Urinary bladder (tissue), 4 donors: ENCODE results near the gene TNFRSF19. TPM values are rescaled to one million over a fixed set of nuclear protein-coding genes. Genes with fewer than 3 reads are reported as not detected.
A peak's percentile ranks its signal among the peaks of the same experiment; 100 is the strongest.
"Not testable (repeated sequence)": the region's sequence is repeated elsewhere in the genome, so short reads cannot be mapped to it uniquely, and the experiment has no call there.

Experiments used
- DNase-seq: peaks from one replicate; pipeline ENCODE4 v3.0.0-alpha.2; 2015; ENCODE audit errors: extremely low spot score
- H3K27ac ChIP-seq: one replicate; pipeline ENCODE4 v1.5.1; 2013; ENCODE audit warnings: low read depth, mild to moderate bottlenecking, moderate library complexity
- H3K36me3 ChIP-seq: one replicate; pipeline ENCODE4 v1.6.1; 2013; ENCODE audit warnings: mild to moderate bottlenecking, moderate library complexity; ENCODE audit not compliant: insufficient read depth
- H3K4me1 ChIP-seq: one replicate; pipeline ENCODE4 v1.6.1; 2013; ENCODE audit warnings: mild to moderate bottlenecking, moderate library complexity; ENCODE audit not compliant: insufficient read depth
- H3K4me3 ChIP-seq: one replicate; pipeline ENCODE4 v1.5.1; 2013; ENCODE audit warnings: low read depth, low read length
- WGBS: extraction: QIAGEN DNeasy Blood & Tissue Kit; methylation state at CpG from one replicate; pipeline ENCODE4 v1.1.7; 2013; 5-methylcytosine and 5-hydroxymethylcytosine counted together
- polyA plus RNA-seq: library from polyadenylated mRNA; stranded (reverse); fragments of 200-250 nt; gene quantifications from one replicate; pipeline ENCODE4 v1.2.3, GENCODE V29; 2013
- total RNA-seq: library from RNA; depleted of rRNA; stranded (reverse); fragments of >200 nt; gene quantifications from one replicate; pipeline ENCODE4 v1.2.3, GENCODE V29; 2014
- donor health status: healthy with polysubstance abuse.
- donor health status: healthy.

TNFRSF19 gene
- total and polyA plus RNA-seq, 2 donors = 8.2 to 17.6 TPM

DNA sequence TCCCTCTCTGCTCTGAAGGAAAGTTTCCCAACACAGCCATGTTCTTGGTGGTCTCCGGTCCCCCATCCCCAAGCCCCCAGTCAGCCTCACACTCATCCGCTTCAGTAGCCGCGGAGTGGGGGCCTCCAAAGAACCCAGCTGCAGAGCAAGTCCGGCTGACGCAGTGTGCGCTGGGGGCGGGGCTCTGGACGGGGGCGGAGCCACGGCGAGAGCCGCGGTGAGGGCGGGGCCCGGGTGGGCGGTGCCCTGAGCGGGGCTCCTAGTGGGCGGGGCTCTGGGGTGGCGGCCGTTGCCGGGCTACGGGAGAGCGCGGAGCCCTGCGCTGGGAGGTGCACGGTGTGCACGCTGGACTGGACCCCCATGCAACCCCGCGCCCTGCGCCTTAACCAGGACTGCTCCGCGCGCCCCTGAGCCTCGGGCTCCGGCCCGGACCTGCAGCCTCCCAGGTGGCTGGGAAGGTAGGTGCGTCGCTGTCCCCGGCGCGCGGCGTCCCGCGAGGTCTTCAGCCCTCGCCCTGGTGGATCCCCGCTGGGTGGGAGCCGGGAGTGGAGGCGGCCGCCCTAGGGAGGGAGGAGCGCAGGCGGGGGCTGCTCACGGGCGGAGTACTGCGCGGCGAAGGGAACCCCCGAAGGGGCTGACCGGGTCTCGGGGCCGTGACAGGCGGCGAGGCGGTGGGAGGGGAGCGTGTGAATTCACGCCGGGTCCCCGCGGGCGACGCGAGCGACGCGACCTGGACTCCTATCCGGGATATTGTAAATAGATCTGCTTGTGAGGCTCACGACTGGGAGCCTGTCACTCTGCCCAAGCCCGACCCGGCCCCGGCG lies 9.1 kb downstream of the TNFRSF19 start:
- WGBS = under 1% methylated on average over 82 of the region's 82 CpGs
- H3K27ac ChIP-seq = peak overlapping the region; percentile 27

DNA sequence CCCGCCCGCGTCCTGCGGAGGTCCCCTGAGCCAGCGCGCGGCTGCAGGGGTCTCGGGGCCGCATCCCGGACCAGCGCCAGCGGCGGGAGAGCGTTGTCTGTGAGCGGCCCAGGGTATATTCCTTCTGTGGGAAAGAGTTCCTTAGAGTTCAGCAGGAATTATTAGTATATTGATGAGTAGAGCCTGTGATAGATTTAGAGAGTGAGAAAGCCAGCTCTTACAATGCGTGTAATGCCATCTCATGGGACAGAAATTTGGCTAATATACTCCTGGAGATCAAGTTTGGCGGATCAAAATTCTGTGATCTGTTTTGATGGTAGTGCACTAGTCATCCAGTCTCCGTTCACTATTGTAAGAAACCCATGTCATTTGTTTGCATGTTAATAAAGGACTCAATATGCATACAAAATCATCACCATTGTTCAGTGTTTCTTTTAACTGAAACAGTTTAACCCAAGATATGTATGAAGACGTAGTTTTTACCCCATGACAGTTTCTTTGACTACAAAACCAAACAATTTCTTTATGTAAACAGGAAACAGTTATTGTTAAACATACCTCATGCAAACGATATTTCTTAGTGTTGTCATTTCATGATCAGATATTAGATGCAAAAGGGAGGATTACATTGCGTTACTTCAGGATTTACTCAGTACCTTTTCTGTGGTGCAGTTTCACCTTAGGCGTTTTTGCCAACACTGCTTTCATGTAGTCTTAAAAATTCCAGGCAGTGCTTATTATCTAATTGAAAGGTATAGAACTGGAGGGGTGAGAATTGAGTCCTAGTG lies 9.9 kb downstream of the TNFRSF19 start:
- H3K4me1 ChIP-seq = no peaks in the 10 kb centered on the region
- no peaks in the 10 kb centered on the region for H3K36me3 ChIP-seq
- 6% methylated on average over 22 of the region's 22 CpGs for WGBS
- H3K27ac ChIP-seq = peak overlapping the region; percentile 18
- H3K4me3 ChIP-seq = peak overlapping the region; percentile 96
- DNase-seq = no peak

More for the DNA sequence above, 9.1 kb downstream of the TNFRSF19 start:
- H3K4me1 ChIP-seq = no peaks in the 10 kb centered on the region
- peak overlapping the region; percentile 96 for H3K4me3 ChIP-seq
- DNase-seq = peak; percentile 78
- no peaks in the 10 kb centered on the region for H3K36me3 ChIP-seq

DNA sequence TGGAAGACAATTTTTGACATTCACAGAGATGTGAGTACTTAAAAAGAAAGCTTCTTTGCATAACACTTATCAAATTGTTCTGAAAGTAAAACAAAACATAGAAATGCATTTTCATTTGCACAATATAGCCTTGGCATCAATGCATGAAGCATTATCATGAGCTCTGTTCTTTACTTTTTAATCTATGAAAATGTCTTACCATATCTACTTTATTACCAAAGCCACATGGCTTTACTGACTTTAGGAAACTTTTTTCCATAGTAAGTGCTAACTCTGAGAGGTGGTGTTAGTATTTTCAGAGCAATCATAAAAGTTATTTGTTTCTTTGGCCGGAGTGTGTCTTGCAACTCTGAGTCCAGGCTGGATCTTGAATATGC lies 10.5 kb downstream of the TNFRSF19 start:
- H3K36me3 ChIP-seq = no peaks in the 10 kb centered on the region
- H3K4me3 ChIP-seq = peak overlapping the region; percentile 96
- H3K4me1 ChIP-seq = no peaks in the 10 kb centered on the region
- no peak overlapping the region for H3K27ac ChIP-seq
- WGBS = 56% methylated on average over 1 of the region's 1 CpG
- DNase-seq = no peak

DNA sequence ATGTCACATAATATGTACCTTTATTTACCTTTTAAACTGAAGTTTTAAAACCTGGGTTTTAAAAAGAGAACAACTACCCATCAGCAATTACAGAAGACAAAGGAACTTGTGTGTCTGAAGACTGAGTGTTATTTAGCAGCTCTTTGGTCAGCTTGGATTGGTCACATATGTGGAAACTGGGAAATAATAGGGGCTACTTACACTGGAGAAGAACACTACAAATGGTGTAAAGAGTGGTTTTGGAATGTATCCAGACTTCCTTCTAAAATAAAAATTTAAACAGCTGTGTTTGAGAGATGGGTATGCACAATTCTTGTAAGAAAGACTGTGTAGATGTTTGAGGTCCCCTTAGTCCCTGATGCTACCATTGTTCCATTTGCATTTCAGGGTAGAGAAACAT lies 13.3 kb downstream of the TNFRSF19 start:
- Histone ChIP-seq H3K36me3 (no peaks in the 10 kb centered on the region), H3K4me3 (no peak overlapping the region), H3K27ac (no peak overlapping the region), H3K4me1 (no peaks in the 10 kb centered on the region)
- DNase-seq = no peak

DNA sequence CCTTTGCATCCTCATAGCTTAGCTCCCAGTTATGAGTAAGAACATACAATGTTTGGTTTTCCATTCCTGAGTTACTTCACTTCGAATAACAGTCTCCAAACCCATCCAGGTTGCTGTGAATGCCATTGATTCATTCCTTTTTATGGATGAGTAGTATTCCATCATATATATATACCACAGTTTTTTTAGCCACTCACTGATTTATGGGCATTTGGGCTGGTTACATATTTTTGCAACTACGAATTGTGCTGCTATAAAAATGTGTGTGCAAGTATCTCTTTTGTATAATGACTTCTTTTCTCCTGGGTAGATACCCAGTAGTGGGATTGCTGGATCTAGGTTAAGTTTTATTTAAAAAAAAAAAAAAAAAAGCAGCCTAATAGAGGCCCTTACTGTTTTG lies 14.1 kb downstream of the TNFRSF19 start:
- Histone ChIP-seq H3K4me3 (no peak overlapping the region), H3K4me1 (no peaks in the 10 kb centered on the region), H3K36me3 (no peaks in the 10 kb centered on the region), H3K27ac (no peak overlapping the region)
- DNase-seq = no peak
- WGBS = 65% methylated on average over 2 of the region's 2 CpGs

DNA sequence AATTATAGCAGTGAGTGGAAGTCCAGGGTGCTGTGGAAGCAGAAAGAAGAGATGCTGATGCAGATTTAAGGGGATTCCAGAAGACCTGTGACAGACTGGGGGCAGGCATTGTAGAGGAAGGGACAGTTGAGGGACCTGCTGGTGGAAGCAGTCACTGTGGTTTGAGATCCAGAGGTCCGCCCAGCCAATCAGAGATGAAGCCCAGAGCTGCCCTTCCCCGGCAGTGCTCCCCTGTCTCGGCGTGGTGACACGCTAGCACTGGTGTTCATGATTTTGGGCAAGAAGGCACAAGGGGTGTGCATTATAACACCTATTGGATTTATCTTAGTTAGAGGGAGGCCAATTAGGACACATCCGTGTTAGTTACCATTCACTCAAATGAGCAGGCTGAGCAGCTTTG lies 16.1 kb downstream of the TNFRSF19 start:
- no peak for DNase-seq
- Histone ChIP-seq H3K4me1 (no peaks in the 10 kb centered on the region), H3K27ac (no peak overlapping the region), H3K36me3 (no peaks in the 10 kb centered on the region), H3K4me3 (no peak overlapping the region)
- WGBS = 94% methylated on average over 6 of the region's 6 CpGs

DNA sequence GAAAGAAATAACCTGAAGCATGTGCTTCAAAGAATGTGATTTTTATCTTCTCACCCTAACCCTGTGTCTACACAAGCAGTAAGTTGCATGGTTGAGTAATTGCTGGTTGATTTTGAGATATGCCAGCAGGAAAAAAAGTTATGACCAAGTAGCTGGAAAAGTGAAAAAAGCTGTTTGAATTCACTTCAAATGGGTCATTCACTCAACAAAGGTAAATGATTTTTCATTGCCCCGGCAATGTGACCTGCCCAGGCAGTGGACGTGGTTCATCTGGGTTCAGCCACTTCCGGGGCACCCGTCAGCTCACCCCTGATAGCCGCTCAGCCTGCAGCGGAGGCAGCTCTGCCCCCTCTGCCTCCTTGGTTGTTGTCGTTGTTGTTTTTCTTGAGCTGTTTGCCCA lies 18.5 kb downstream of the TNFRSF19 start:
- WGBS = 81% methylated on average over 7 of the region's 7 CpGs
- DNase-seq = no peak
- H3K36me3 ChIP-seq = no peaks in the 10 kb centered on the region
- H3K4me1 ChIP-seq = no peaks in the 10 kb centered on the region
- no peak overlapping the region for H3K4me3 ChIP-seq
- H3K27ac ChIP-seq = no peak overlapping the region

DNA sequence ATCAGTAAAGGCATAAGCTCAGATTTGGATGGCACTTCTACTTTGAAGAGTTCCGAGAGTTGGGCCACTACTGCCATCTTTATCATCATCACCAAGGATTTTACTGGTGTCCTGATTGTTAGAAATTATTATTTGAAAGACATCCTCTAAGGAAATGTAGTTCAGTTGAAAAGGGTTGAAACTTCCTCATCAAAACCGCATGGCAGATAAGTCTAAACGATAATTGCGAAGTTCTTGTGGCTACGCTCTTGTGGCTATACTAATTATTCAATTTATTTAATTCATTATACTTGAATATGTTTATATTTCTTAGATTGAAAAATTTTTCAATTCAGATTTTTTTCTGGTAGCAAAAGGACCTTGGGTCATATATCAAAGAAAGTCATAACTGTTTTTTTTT lies 22.4 kb downstream of the TNFRSF19 start:
- H3K27ac ChIP-seq = no peak overlapping the region
- no peaks in the 10 kb centered on the region for H3K36me3 ChIP-seq
- WGBS = 91% methylated on average over 5 of the region's 5 CpGs
- no peaks in the 10 kb centered on the region for H3K4me1 ChIP-seq
- DNase-seq = no peak
- no peak overlapping the region for H3K4me3 ChIP-seq

DNA sequence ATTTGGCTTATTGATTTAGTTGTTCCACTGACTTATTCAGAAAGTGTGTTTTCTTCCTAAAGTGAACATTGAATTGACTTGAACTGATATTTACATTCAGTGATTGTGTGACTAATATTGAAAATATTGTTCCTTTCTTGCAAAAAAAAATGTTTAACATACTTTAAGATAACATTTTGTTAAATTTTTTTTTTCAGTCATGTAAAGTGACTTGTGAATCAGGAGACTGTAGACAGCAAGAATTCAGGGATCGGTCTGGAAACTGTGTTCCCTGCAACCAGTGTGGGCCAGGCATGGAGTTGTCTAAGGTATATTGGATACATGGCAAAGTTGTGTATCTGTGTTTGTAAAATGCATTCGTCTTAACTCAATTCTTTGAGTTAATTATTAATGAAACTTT lies 22.9 kb downstream of the TNFRSF19 start:
- WGBS = 97% methylated on average over 2 of the region's 2 CpGs
- no peaks in the 10 kb centered on the region for H3K4me1 ChIP-seq
- H3K4me3 ChIP-seq = no peak overlapping the region
- no peak overlapping the region for H3K27ac ChIP-seq
- no peaks in the 10 kb centered on the region for H3K36me3 ChIP-seq
- no peak for DNase-seq

DNA sequence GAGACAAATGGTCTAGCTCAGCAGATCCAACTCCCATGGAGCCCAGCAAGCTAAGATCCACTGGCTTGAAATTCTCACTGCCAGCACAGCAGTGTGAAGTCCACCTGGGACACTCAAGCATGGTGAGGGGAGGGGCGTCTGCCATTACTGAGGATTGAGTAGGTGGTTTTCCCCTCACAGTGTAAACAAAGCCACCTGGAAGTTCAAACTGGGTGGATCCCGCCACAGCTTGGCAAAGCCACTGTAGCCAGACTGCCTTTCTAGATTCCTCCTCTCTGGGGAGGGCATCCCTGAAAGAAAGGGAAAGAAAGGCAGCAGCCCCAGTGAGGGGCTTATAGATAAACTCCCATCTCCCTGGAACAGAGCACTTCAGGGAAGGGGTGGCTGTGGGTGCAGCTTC lies 24.1 kb downstream of the TNFRSF19 start:
- H3K4me1 ChIP-seq, DNase-seq: not testable (repeated sequence)
- WGBS = 81% methylated on average over 2 of the region's 2 CpGs

DNA sequence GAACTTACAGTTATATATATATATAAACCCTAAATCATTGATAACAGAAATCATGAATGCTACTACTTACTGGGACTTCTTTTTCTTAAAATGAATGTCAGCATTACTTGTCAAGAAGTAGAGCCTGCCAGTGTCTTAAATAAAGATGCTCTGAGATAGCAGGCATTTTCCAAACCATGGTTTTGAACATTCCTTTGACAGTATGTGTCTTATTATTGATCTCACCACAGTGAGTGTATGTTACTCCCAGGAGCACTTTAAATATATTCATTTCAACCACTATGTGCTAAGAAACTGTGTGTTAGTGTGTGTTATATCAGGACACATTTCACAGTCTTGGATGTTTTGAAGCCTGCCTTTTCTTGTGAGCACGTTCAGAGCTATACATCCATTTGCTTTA lies 28.2 kb downstream of the TNFRSF19 start:
- Histone ChIP-seq H3K27ac (no peak overlapping the region), H3K4me3 (no peak overlapping the region), H3K36me3 (no peaks in the 10 kb centered on the region), H3K4me1 (no peaks in the 10 kb centered on the region)
- WGBS = 67% methylated on average over 1 of the region's 1 CpG
- DNase-seq = no peak

More for the DNA sequence above, 24.1 kb downstream of the TNFRSF19 start:
- H3K36me3 ChIP-seq, H3K4me3 ChIP-seq, H3K27ac ChIP-seq: not testable (repeated sequence)

DNA sequence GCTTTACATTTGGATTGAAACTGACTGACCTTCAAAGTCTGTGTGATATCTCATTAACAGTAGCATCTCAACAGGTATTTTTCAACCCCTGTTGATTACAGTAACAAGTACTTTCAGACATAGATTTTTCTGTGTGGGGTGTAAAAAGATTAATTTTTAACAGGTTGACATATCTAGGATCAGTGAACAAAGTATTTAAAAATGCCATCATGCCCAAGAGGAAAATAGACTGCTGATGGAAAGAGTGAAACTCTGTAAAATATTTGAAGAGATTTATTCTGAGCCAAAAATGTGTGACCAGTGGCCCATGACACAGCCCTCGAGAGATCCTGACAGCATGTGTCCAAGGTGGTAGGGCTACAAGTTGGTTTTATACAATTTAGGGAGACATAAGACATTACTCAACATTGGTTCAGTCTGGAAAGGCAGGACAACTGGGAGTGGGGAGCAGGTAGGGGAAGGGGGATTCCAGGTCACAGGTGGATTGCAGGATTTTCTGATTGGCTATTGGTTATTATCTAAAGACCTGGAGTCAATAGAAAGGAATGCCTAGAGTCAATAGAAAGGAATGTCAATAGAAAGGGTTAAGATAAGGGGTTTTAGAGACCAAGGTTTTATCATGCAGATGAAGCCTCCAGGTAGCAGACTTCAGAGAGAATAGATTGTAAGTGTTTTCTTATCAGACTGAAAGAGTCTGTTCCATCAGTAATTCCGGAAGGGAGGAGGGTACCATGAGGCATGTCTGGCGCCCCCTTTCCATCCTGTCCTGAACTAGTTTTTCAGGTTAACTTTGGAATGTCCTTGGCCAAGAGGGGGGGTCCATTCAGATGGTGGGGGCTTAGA lies 29.1 kb downstream of the TNFRSF19 start:
- Histone ChIP-seq H3K27ac (peak overlapping the region; percentile 45), H3K36me3 (no peaks in the 10 kb centered on the region)

DNA sequence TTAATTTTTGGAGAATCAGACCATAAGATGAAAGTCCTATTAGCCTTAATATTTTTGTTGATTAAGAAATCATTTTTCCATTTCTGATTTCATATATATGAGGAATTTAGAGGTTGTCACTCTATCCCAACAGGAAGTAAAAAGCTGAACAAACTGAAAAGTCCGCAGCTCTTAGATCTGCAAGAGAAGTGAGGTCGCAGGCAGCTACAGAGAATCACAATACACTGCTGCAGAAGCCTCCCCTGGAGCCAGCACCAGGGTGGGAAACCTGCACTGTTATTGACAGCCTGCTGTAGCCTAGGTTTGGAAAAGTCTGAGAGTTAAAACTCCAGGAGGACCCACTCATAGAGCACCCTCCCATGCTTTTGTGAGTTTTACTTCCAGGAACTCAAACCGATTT lies 29.9 kb downstream of the TNFRSF19 start:
- WGBS = 78% methylated on average over 3 of the region's 3 CpGs
- no peak for DNase-seq

More for the DNA sequence above, 29.1 kb downstream of the TNFRSF19 start:
- Histone ChIP-seq H3K4me3 (no peak overlapping the region), H3K4me1 (no peaks in the 10 kb centered on the region)
- no peak for DNase-seq
- whole genome bisulfite sequencing = 87% methylated on average over 3 of the region's 3 CpGs

More for the DNA sequence above, 29.9 kb downstream of the TNFRSF19 start:
- Histone ChIP-seq H3K27ac (no peak overlapping the region), H3K4me1 (no peaks in the 10 kb centered on the region), H3K4me3 (no peak overlapping the region), H3K36me3 (no peaks in the 10 kb centered on the region)
